Right atrium auricular region (tissue), 2 donors: Measurements from ENCODE around the gene PNPLA7. TPM values are rescaled to one million over a fixed set of nuclear protein-coding genes. Genes with fewer than 3 reads are reported as not detected.
"Not testable (repeated sequence)": the region's sequence is repeated elsewhere in the genome, so short reads cannot be mapped to it uniquely, and the experiment has no call there.

ENCODE experiments used
- DNase-seq: peaks from one replicate; pipeline ENCODE4 v3.0.0-alpha.2; 2019; ENCODE audit warnings: low spot score
- H3K27ac ChIP-seq, 2 donors: fragments of 200-600 bp; sonication (generic); 1 replicate in 1 of 2; 2 replicates in 1 of 2; pipeline ENCODE4 v1.5.1; 2016 to 2019
- H3K27me3 ChIP-seq, 2 donors: fragments of 200-600 bp; sonication (generic); one replicate each; pipeline versions ENCODE4 v1.5.1 to v1.6.0; 2017 to 2019
- H3K36me3 ChIP-seq: fragments of 200-600 bp; sonication (generic); one replicate; pipeline ENCODE4 v1.5.1; 2016
- H3K4me1 ChIP-seq, 2 donors: fragments of 200-600 bp; sonication (generic); one replicate each; pipeline versions ENCODE4 v1.5.1 to v1.6.0; 2017 to 2019
- H3K4me3 ChIP-seq, 2 donors: fragments of 200-600 bp; sonication (generic); 1 replicate in 1 of 2; 2 replicates in 1 of 2; pipeline ENCODE4 v1.5.1; 2017 to 2019; ENCODE audit warnings: mild to moderate bottlenecking in 1 of 2, moderate library complexity in 1 of 2
- H3K9me3 ChIP-seq, 2 donors: fragments of 200-600 bp; sonication (generic); one replicate each; pipeline ENCODE4 v1.5.1; 2019
- CTCF ChIP-seq, 2 donors: fragments of 200-600 bp; sonication (generic); IDR thresholded peaks; one replicate each; pipeline ENCODE4 v1.5.1; 2019; ENCODE audit warnings: antibody characterized with exemption in 2 of 2
- total RNA-seq, 2 donors: library from RNA; depleted of rRNA; stranded (reverse); fragments of >200 nt; gene quantifications; one replicate each; pipeline ENCODE4 v1.1.0, GENCODE V29; 2016

PNPLA7 gene
- total RNA-seq, result 1 to 10 TPM; 4.4 to 4.6 TPM

GRCh38 chr9:137550231-137550621, at the start of gene PNPLA7:
TSS of gene PNPLA7 (minus strand) at chr9:137550402. CDS start at chr9:137550197, 205 bp downstream.
- Histone ChIP-seq H3K9me3 (no peaks in the 10 kb centered on the region), H3K27ac (peak within 1 kb of the TSS; percentile 91 to 95), H3K27me3 (no peaks in the 10 kb centered on the region), H3K4me3 (peak within 1 kb of the TSS; percentile 85 to 95), H3K4me1 (peaks cover 0 to 28% of the 10 kb centered on the region in 2 donors), H3K36me3 (peaks cover 3% of the 10 kb centered on the region)
- DNase-seq, result peak; percentile 89
- TF ChIP-seq CTCF (IDR thresholded peaks at IDR 0.05), result no peak

GRCh38 chr9:137598943-137599342, 48.7 kb upstream of the PNPLA7 start:
- Histone ChIP-seq H3K27me3 (no peaks in the 10 kb centered on the region), H3K4me3 (no peak overlapping the region), H3K9me3 (no peaks in the 10 kb centered on the region), H3K4me1 (peaks cover 0 to 3% of the 10 kb centered on the region in 2 donors), H3K27ac (no peak overlapping the region), H3K36me3 (no peaks in the 10 kb centered on the region)
- TF ChIP-seq CTCF (IDR thresholded peaks at IDR 0.05), result no peak
- DNase-seq, result no peak

GRCh38 chr9:137596577-137596976, 46.4 kb upstream of the PNPLA7 start:
- H3K4me3 ChIP-seq, H3K4me1 ChIP-seq, H3K27ac ChIP-seq, DNase-seq, H3K27me3 ChIP-seq, H3K36me3 ChIP-seq, H3K9me3 ChIP-seq: not testable (repeated sequence)

DNA sequence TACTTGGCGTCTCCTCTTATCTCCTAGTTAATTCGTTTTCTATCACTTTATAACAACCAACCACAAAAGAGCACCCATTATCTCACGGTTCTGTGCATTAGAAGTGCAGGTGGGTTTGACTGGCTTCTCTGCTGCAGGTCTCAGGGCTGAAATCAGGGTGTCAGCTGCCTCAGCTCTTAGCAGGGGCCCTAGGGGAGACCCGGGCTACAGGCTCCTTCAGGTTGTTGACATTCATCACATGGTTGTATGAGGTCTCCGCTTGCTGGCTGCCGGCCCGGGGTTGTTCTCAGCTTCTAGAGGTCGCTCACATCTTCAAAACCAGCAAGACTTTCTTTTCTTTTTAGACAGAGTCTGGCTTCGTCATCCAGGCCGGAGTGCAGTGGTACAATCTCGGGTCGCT, 43.0 kb upstream of the PNPLA7 start:
- no peak overlapping the region for H3K4me3 ChIP-seq
- no peak overlapping the region for H3K27ac ChIP-seq
- H3K27me3 ChIP-seq, result no peaks in the 10 kb centered on the region
- H3K4me1 ChIP-seq, result peaks cover 0 to 20% of the 10 kb centered on the region in 2 donors
- H3K9me3 ChIP-seq, result no peaks in the 10 kb centered on the region
- no peak for TF ChIP-seq CTCF (IDR thresholded peaks at IDR 0.05)
- DNase-seq, result no peak
- H3K36me3 ChIP-seq, result peaks cover under 1% of the 10 kb centered on the region

DNA sequence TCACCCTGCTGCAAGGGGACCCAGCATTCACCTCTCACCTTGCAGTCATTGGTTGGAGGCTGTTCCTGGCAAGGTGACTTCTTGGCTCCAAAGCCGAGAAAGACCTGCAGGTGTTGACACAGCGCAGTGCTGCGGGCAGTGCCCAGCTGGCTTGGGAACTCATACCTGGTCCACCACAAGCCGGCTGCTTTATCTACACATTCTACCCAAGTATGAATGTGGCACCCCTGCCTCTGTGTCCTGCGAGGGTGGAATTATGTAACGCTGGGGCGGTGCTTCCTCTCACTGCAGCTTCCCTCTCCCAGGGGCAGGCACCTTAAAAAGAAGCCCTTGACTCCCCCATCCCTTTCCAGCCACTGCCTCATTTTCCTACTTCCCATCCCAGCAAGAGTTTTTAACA, 42.6 kb upstream of the PNPLA7 start:
- no peak for DNase-seq
- peaks cover 4% of the 10 kb centered on the region for H3K36me3 ChIP-seq
- no peak overlapping the region for H3K27ac ChIP-seq
- no peak overlapping the region for H3K4me3 ChIP-seq
- H3K4me1 ChIP-seq, result peaks cover 0 to 20% of the 10 kb centered on the region in 2 donors
- no peak for TF ChIP-seq CTCF (IDR thresholded peaks at IDR 0.05)
- H3K9me3 ChIP-seq, result no peaks in the 10 kb centered on the region
- no peaks in the 10 kb centered on the region for H3K27me3 ChIP-seq

DNA sequence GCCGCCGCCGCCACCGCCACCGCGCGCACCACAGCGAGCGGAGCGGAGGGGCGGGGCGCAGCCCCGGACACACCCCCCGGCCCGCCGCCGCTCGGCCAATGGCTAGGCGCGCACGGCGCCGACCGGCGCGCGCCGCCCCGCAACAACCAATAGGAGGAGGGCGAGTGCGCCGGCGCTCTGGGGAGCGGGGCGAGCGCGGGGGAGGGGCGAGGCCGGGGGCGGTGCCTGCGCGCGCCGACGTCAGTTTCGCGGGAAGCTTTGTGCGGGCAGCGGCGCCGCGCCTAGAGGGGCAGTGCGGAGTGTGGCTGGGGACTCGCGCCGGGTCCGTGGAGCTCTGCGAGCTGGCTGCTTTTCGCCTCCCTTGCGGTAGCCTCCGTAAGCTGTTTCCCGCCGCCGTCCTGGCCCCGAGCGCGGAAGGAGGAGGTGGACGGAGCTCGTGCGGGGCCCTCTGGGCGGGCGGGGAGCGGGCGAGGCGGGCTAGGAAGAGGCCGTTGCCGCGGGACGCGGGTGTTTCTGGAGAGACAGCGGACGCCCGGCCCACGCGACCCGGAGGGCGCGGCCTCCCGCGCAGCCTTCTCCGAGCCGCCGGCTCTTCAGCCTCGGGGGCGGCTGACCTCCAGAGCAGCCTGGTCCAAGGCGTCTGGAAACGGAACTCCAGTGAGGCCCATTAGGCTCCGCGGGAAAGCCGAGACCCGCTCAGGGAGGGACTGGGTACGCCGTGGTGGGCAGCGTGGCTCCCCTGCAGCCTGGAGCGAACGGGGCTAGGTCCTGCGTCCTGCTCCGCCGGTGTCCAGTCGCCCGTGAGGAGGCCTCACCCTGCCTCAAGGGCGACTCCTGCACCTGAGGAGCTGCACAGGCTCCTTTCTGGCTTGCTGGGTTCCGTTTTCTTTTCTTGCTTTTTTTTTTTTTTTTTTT, 40.5 kb upstream of the PNPLA7 start, which contains the start of gene ZMYND19:
ZMYND19 (minus strand) TSS at position 44 of the 915 bp plus-strand sequence. CDS start 249 bp downstream, outside the sequence.
- TF ChIP-seq CTCF (IDR thresholded peaks at IDR 0.05), result peak in 1 of 2 donors; percentile 17

More for the DNA sequence above, 40.5 kb upstream of the PNPLA7 start, which contains the start of gene ZMYND19:
- H3K36me3 ChIP-seq, result peaks cover 25% of the 10 kb centered on the region
- H3K4me3 ChIP-seq, result peak within 1 kb of the TSS; percentile 55 to 91
- peak; percentile 90 for DNase-seq
- peak within 1 kb of the TSS in 1 of 2 donors; percentile 57 for H3K27ac ChIP-seq
- H3K4me1 ChIP-seq, result peaks cover 0 to 20% of the 10 kb centered on the region in 2 donors
- no peaks in the 10 kb centered on the region for H3K27me3 ChIP-seq
- H3K9me3 ChIP-seq, result no peaks in the 10 kb centered on the region
